ENCODE data around the gene PCARE. TPM values are rescaled to one million over a fixed set of nuclear protein-coding genes. Genes with fewer than 3 reads are reported as not detected.

PCARE gene
- total RNA-seq, 2 donors from 2014 or later, result not detected

GRCh38 chr2:29071032-29071975 lies 3.0 kb downstream of the PCARE start:
- no peaks in the 10 kb centered on the region for H3K36me3 Mint-ChIP-seq

DNA sequence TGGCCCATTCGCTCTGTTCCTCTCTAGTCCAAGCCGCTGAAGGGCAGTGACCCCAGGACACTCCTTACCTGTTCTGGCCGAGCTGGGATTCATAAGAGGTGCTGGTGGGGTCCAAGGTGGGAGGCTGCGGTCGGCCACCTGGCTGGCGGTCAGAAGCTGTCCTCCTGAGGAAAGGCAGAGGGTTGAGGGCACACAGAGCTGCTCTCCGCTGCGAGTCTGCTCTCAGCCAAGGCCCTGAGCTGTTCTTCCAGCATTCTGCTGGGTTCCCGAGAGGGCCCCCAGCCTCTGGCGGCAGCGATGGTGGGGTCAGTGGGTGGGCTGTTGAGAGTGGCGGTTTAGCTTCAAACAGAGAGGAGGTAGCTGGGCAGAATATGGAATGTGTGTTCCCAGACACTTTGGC lies 3.8 kb downstream of the PCARE start:
- DNase-seq (ENCODE audit: low spot score in 2 of 2) (no peak), ATAC-seq (no peak)
- H3K36me3 Mint-ChIP-seq, result no peaks in the 10 kb centered on the region
- no peaks in the 10 kb centered on the region for H3K9me3 Mint-ChIP-seq
- H3K27ac Mint-ChIP-seq, result no peak overlapping the region

More at GRCh38 chr2:29071032-29071975, 3.0 kb downstream of the PCARE start:
- H3K9me3 Mint-ChIP-seq, result no peaks in the 10 kb centered on the region
- ATAC-seq, result no peak
- no peak for DNase-seq (ENCODE audit: low spot score in 2 of 2)
- H3K27ac Mint-ChIP-seq, result no peak overlapping the region

DNA sequence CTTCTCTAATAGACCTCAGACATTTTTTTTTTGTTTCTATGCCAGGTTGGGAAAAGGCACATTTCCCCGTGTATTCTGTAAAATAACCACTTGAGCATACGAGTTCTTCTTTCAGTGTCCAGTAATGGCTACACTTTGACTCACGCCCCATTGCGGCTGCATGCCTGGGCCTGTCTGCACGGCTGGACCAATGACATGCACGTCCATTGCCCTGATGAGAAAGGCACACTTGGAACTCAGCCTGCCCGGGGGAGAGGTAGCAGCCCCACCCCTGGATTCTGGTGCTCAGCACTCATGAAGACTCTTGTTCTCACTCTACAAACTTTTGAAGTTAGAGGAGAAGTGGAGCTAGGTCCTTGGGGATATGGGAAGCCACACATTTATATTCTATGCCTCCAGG lies 5.8 kb downstream of the PCARE start:
- Mint-ChIP-seq H3K36me3 (no peaks in the 10 kb centered on the region), H3K9me3 (no peaks in the 10 kb centered on the region), H3K27ac (no peak overlapping the region)
- no peak for DNase-seq (ENCODE audit: low spot score in 2 of 2)
- no peak for ATAC-seq

- H3K27ac Mint-ChIP-seq, result no peak overlapping the region
- DNase-seq (ENCODE audit: low spot score in 2 of 2) (no peak), ATAC-seq (no peak)
- H3K9me3 Mint-ChIP-seq, result no peaks in the 10 kb centered on the region
- no peaks in the 10 kb centered on the region for H3K36me3 Mint-ChIP-seq
Observed at GRCh38 chr2:29066997-29067605, 7.2 kb downstream of the PCARE start.

- DNase-seq (ENCODE audit: low spot score in 2 of 2) (no peak), ATAC-seq (no peak)
- H3K9me3 Mint-ChIP-seq, result no peaks in the 10 kb centered on the region
- no peak overlapping the region for H3K27ac Mint-ChIP-seq
- H3K36me3 Mint-ChIP-seq, result no peaks in the 10 kb centered on the region
Observed at GRCh38 chr2:29066271-29066860, 8.0 kb downstream of the PCARE start.

DNA sequence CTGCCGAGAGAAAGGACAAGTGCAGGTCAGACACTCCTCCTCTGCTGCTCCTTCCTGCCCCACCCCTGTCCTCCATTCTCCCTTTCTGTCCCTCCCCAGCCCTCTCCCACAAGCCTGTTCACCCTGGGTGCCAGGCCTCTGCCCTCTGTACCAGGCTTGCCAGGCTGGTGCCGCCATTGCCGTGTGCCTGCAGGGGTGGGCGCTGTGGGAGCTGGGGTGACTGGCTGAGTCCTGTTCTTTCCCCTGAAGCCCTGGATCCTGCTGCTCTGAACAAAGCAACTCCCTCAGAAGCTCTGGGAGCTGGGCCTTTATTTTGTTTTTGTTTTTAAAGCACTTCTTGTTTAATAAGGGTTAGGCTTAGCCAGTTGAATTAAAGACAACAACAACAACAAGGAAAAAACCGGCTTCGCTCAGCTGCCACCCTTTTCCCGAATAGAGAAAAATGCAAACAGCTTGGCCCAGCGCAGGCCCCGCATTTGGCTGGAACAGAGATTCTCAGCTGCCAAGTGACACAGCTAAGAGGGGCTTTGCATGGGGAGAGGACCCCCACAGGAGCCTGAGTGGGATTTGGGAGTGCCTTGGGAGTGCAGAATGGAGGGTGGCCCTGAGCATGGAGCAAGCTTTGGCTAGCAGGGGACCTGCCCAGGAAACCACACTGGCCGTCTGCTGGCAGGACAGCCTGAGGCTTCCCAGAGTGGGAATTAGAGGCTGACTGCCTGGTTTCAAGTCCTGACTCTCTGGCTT lies 9.1 kb downstream of the PCARE start:
- DNase-seq (ENCODE audit: low spot score in 2 of 2) (no peak), ATAC-seq (no peak)
- H3K9me3 Mint-ChIP-seq, result no peaks in the 10 kb centered on the region
- no peaks in the 10 kb centered on the region for H3K36me3 Mint-ChIP-seq
- no peak overlapping the region for H3K27ac Mint-ChIP-seq

DNA sequence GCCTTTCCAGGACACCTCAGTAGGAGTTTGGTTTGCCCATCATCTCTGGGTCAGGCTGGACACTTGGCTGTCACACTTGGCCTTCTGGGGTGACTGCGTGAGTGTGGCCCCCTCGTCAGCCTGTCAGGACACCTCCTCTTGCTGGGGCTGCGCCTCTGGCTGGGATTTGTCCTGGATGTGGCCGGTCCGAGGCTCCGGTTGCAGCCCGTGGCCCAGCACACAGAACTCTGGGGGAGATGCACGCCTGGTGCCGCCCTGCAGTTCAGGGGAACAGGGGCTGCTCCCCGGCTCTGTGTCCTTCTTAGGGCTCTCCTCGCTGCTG lies 9.6 kb downstream of the PCARE start:
- Mint-ChIP-seq H3K9me3 (no peaks in the 10 kb centered on the region), H3K27ac (no peak overlapping the region), H3K36me3 (no peaks in the 10 kb centered on the region)
- ATAC-seq, result no peak
- no peak for DNase-seq (ENCODE audit: low spot score in 2 of 2)

DNA sequence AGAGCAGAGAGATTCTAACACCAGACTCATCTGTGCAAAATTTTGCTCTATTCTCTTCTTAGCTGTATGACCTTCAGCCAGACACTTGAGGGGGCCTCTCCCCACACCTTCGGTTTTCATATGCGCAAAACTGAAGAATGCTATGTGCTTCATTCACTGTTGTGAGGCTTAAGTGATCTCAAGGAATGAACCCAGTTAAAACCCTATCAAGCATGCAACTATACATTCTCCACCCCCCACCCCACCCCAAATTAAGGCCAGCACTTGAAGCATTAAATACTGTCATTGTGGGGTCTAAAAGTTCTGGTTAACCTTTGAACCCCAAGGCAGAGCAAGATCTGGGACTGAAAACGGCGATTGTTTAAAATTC lies 10.0 kb downstream of the PCARE start:
- ATAC-seq, result no peak
- no peaks in the 10 kb centered on the region for H3K36me3 Mint-ChIP-seq
- no peak overlapping the region for H3K27ac Mint-ChIP-seq
- DNase-seq (ENCODE audit: low spot score in 2 of 2), result no peak
- no peaks in the 10 kb centered on the region for H3K9me3 Mint-ChIP-seq

DNA sequence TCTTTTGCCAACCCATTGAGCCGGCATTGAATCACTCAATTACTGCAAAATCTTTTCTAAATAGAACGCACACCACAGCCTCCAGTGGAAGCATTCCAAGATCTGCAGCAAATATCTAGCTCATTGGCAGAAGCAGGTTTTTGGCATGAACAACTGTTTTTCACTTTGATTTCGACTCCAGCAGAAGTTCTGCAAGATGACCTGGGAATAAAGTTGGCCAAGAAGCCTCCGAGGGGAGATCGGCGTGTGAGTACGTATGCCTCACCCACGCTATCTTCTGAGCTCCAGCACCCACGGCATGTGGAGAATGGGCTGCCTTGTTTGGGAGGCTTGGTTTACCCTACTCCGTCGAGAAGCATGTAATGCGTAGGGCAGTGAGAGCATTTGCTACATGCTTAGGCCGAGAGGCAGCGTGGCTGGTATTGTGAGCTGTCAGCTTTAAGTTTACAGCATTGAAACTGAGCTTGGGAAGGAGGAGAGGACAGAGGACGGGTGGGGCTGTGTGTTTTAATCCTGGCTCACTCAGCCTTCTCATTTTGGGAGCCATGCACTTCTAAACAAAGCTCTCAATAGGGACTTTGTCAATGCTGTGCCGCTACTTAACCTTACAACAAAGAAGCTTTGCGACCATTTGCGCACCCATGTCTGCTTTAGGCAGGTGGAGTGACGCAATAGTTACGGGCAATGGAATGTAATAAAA lies 10.5 kb downstream of the PCARE start:
- ATAC-seq, result no peak
- no peaks in the 10 kb centered on the region for H3K36me3 Mint-ChIP-seq
- no peak overlapping the region for H3K27ac Mint-ChIP-seq
- H3K9me3 Mint-ChIP-seq, result no peaks in the 10 kb centered on the region
- no peak for DNase-seq (ENCODE audit: low spot score in 2 of 2)

GRCh38 chr2:29063056-29063455 lies 11.3 kb downstream of the PCARE start:
- Mint-ChIP-seq H3K36me3 (no peaks in the 10 kb centered on the region), H3K9me3 (no peaks in the 10 kb centered on the region), H3K27ac (no peak overlapping the region)
- ATAC-seq (no peak), DNase-seq (ENCODE audit: low spot score in 2 of 2) (no peak)

DNA sequence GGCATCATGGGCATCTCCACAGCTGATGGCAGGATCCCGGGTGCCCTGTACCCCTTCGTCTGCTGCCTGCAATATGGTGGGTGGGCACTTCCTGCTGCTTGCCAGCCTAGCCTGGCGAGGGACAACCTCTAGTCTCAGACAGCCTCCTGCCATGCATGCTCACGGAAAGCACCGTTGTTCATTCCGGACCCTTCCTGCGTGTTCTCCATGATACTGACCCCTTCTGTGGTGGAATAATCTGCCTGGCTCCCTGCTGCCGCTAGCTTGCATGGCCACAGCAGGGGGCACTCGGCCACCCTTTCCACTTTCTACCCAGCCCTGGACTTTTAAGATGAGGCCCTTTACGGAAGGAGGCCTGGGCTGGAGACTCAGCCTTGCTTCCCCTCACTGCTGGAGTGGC lies 12.0 kb downstream of the PCARE start:
- H3K9me3 Mint-ChIP-seq, result no peaks in the 10 kb centered on the region
- no peak overlapping the region for H3K27ac Mint-ChIP-seq
- no peaks in the 10 kb centered on the region for H3K36me3 Mint-ChIP-seq
- no peak for DNase-seq (ENCODE audit: low spot score in 2 of 2)
- no peak for ATAC-seq

DNA sequence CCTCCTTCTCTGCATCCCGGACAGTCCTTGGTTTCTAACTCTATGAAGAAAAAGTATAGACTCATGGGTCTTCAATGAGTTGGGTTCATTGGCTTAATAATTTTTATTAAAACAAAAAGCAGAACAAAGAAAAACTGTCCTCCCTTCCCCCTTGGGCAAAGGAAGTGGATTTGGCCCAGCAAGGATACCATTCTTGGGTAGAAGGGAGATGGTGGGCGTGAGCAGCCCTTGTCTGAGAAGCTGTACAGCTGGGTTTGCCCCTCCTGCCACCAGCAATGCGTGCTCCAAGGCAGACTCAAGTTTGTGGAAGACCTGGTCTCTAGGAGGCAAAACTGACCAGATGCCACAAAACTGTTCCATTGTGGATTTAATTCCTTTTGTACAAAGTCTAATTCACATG lies 12.7 kb downstream of the PCARE start:
- H3K27ac Mint-ChIP-seq, result no peak overlapping the region
- H3K36me3 Mint-ChIP-seq, result no peaks in the 10 kb centered on the region
- no peaks in the 10 kb centered on the region for H3K9me3 Mint-ChIP-seq
- DNase-seq (ENCODE audit: low spot score in 2 of 2) (no peak), ATAC-seq (no peak)

DNA sequence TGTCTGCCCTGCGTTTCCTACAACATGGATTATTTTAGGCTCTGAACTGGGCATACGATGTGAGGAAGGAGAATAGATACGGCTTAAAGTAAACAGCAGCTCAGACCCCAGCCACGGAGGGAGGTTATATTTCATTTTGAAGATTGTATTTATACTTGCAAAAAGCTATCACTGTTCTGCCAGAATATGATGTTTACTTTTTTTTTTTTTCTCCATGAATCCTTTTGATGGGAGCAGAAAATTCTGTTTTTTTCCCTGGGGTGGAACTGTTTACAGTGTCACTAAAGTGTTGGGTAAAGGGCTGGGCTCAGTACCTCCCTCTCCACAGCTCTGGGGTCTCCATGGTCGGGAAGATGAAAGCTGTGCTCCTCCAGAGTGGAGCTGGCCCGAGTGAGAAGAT lies 13.1 kb downstream of the PCARE start:
- H3K9me3 Mint-ChIP-seq, result no peaks in the 10 kb centered on the region
- DNase-seq (ENCODE audit: low spot score in 2 of 2), result no peak
- no peak for ATAC-seq
- no peaks in the 10 kb centered on the region for H3K36me3 Mint-ChIP-seq
- no peak overlapping the region for H3K27ac Mint-ChIP-seq

GRCh38 chr2:29060441-29060840 lies 13.9 kb downstream of the PCARE start:
- H3K9me3 Mint-ChIP-seq, result no peaks in the 10 kb centered on the region

DNA sequence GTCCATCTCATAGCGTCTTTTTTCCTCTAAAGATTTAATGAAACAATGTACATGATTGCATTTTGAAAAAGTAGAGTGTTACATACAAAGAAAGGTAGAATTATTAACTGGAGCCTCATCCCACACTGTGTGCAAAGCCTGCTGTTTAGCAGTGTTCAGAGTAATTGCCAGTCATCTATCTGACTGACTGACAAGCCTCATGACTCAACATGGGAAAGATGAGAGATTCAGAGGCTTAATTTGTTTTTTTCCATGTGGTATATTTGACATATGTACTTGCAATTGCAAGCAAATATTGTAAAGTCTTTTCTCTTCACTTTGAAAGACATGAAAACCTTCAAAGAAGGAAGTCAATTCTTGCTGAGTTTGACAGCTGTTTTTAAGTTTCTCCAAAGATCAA lies 14.7 kb downstream of the PCARE start:
- Mint-ChIP-seq H3K9me3 (no peaks in the 10 kb centered on the region), H3K36me3 (no peaks in the 10 kb centered on the region), H3K27ac (peak overlapping the region in 1 of 2 donors; percentile 25)
- ATAC-seq (peak; percentile 76 to 93), DNase-seq (ENCODE audit: low spot score in 2 of 2) (no peak)

More at GRCh38 chr2:29060441-29060840, 13.9 kb downstream of the PCARE start:
- Mint-ChIP-seq H3K36me3 (no peaks in the 10 kb centered on the region), H3K27ac (no peak overlapping the region)
- DNase-seq (ENCODE audit: low spot score in 2 of 2), result no peak
- ATAC-seq, result no peak

DNA sequence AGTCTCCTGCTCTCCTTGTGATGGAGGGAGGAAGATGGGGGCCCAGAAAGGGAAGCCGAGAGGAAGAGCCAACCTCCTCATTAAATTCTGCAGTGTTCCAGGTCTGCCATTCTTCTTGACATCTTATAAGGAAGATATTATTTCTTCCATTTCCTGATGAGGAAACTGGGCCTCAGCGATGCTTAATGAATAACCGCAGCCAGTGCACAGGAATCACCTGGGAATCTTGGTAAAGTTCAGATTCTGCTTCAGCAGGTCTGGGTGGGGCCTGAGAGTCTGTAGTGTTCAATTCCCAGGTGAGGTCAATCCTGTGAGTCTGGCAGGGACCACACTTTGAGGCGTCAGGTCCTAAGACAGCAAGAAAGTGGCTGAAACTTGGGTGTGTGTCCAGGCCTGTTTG lies 17.3 kb downstream of the PCARE start:
- Mint-ChIP-seq H3K9me3 (no peaks in the 10 kb centered on the region), H3K36me3 (no peaks in the 10 kb centered on the region), H3K27ac (no peak overlapping the region)
- DNase-seq (ENCODE audit: low spot score in 2 of 2), result no peak
- ATAC-seq, result no peak

DNA sequence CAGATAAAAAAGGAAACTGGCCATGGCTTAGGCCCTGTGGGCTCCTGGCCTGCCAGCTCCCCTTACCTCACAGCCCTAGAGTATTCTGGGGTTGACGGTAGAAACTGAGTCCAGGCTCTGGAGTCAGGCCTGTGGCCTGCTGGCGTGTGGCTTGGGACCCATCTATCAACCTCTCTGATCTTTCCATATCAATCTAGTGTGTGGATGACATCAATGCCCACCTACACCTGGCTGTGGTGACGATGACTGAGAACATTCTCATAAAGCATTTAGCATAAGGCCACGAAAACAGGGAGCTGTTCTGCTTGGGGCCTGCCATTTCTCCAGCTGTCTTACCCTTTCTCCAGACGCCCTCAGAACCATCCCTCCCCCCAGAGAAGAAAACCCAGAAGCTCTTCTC lies 17.9 kb downstream of the PCARE start:
- H3K9me3 Mint-ChIP-seq, result no peaks in the 10 kb centered on the region
- no peak for DNase-seq (ENCODE audit: low spot score in 2 of 2)
- ATAC-seq, result peak in 1 of 2 donors; percentile 47
- no peak overlapping the region for H3K27ac Mint-ChIP-seq
- no peaks in the 10 kb centered on the region for H3K36me3 Mint-ChIP-seq
